Neural progenitor cell (in vitro differentiated cells): ENCODE data around the gene NUBPL.

Experiments
- CTCF ChIP-seq: fragments of 200-600 bp; sonication (generic); IDR thresholded peaks from 2 replicates; pipeline ENCODE4 v1.5.1; 2017; ENCODE audit warnings: antibody characterized with exemption, mild to moderate bottlenecking
- EZH2 ChIP-seq: fragments of 200-600 bp; sonication (generic); IDR thresholded peaks from 2 replicates; pipeline ENCODE4 v1.6.1; 2017; ENCODE audit warnings: antibody characterized with exemption, mild to moderate bottlenecking, moderate library complexity
- EZH2phosphoT487 ChIP-seq: fragments of 200-600 bp; sonication (generic); IDR thresholded peaks from 2 replicates; pipeline ENCODE4 v1.6.1; 2017; ENCODE audit warnings: antibody characterized with exemption

- TF ChIP-seq CTCF (no peak), EZH2 (no peak), EZH2phosphoT487 (no peak)
These were observed 191.9 kb downstream of the NUBPL start for GRCh38 chr14:31752867-31753661.
